H1 (cell line): ENCODE results near the gene SLC7A11. TPM values are rescaled to one million over a fixed set of nuclear protein-coding genes. Genes with fewer than 3 reads are reported as not detected.

Experiments used
- CTCF ChIA-PET: fragments of 300-600 bp; sonication (Branson Sonifier 250); formaldehyde crosslinking; loops from one replicate; lab custom pipeline; 2021; ENCODE audit not compliant: partially characterized antibody; lab: Charles Lee
- POLR2A ChIA-PET: fragments of 300-600 bp; sonication (Branson Sonifier 250); formaldehyde crosslinking; loops from one replicate; lab custom pipeline; 2021; ENCODE audit warnings: inconsistent platforms; ENCODE audit not compliant: partially characterized antibody; lab: Charles Lee
- DNase-seq, 2 experiments: peaks; one replicate each; pipeline versions ENCODE4 v3.0.0 to v3.0.0-alpha.2; 2010 to 2022; ENCODE audit warnings: low spot score in 2 of 2, low read depth in 1 of 2, mixed read lengths in 1 of 2
- FAIRE-seq: peaks from 2 replicates; lab custom pipeline; 2011; peaks lifted over from hg19 to GRCh38; lab: Jason Lieb, UNC
- H2AFZ ChIP-seq: 2 replicates; pipeline ENCODE4 v1.8.1; 2012; ENCODE audit warnings: low read length, inconsistent platforms
- H2AK5ac ChIP-seq: 2 replicates; pipeline ENCODE4 v1.6.1; 2013; ENCODE audit warnings: low read depth, low read length
- H2BK120ac ChIP-seq: replicated peaks from 2 replicates; pipeline ENCODE3; 2013; ENCODE audit warnings: low read depth, low read length, inconsistent platforms
- H2BK12ac ChIP-seq: 2 replicates; pipeline ENCODE4 v1.6.1; 2013; ENCODE audit warnings: low read depth, low read length
- H2BK15ac ChIP-seq: 2 replicates; pipeline ENCODE4 v1.6.1; 2013; ENCODE audit warnings: low read length
- H2BK20ac ChIP-seq: 2 replicates; pipeline ENCODE4 v1.6.1; 2013; ENCODE audit warnings: low read length
- H2BK5ac ChIP-seq: 2 replicates; pipeline ENCODE4 v1.6.1; 2013; ENCODE audit warnings: low read depth, low read length
- H3K14ac ChIP-seq: 2 replicates; pipeline ENCODE4 v1.6.1; 2013; ENCODE audit warnings: inconsistent platforms; ENCODE audit not compliant: insufficient read length
- H3K18ac ChIP-seq: 2 replicates; pipeline ENCODE4 v1.6.1; 2013; ENCODE audit warnings: low read length; ENCODE audit errors: extremely low read depth
- H3K23ac ChIP-seq: 2 replicates; pipeline ENCODE4 v1.6.1; 2013; ENCODE audit warnings: inconsistent platforms; ENCODE audit not compliant: insufficient read length
- H3K23me2 ChIP-seq: 2 replicates; pipeline ENCODE4 v1.6.1; 2013; ENCODE audit warnings: low read depth, low read length
- H3K27ac ChIP-seq: 2 replicates; pipeline ENCODE4 v1.6.1; 2011; ENCODE audit warnings: low read depth, low read length, inconsistent platforms
- H3K27me3 ChIP-seq, 4 experiments: replicated peaks in 1 of 4; 1 replicate in 1 of 4; 2 replicates in 3 of 4; pipeline versions ENCODE4 v1.6.1 to v1.8.1; 2011 to 2013; ENCODE audit warnings: low read length in 3 of 4, mild to moderate bottlenecking in 3 of 4, inconsistent platforms in 2 of 4, mixed read lengths in 2 of 4, moderate library complexity in 1 of 4; ENCODE audit not compliant: control insufficient read depth in 3 of 4, insufficient read depth in 3 of 4; ENCODE audit errors: extremely low read depth in 1 of 4
- H3K36me3 ChIP-seq, 4 experiments: 2 replicates each; pipeline versions ENCODE4 v1.6.1 to v1.8.1; 2011 to 2013; ENCODE audit warnings: mild to moderate bottlenecking in 4 of 4, low read length in 3 of 4, moderate library complexity in 2 of 4, control low read depth in 1 of 4, inconsistent platforms in 1 of 4; ENCODE audit not compliant: insufficient read depth in 4 of 4, control insufficient read depth in 2 of 4
- H3K4ac ChIP-seq: replicated peaks from 2 replicates; pipeline ENCODE3; 2013; ENCODE audit warnings: low read length, low read depth, mixed read lengths, inconsistent platforms; ENCODE audit not compliant: insufficient read length
- H3K4me1 ChIP-seq, 4 experiments: replicated peaks in 1 of 4; 1 replicate in 1 of 4; 2 replicates in 3 of 4; pipeline versions ENCODE4 v1.6.1 to v1.8.1; 2011 to 2013; ENCODE audit warnings: low read length in 3 of 4, inconsistent platforms in 2 of 4, mixed read lengths in 1 of 4; ENCODE audit not compliant: insufficient read depth in 4 of 4, control insufficient read depth in 3 of 4
- H3K4me2 ChIP-seq, 2 experiments: 2 replicates each; pipeline versions ENCODE4 v1.6.1 to v1.8.1; 2011 to 2013; ENCODE audit warnings: low read depth in 2 of 2, low read length in 2 of 2, control low read depth in 1 of 2, inconsistent platforms in 1 of 2, mild to moderate bottlenecking in 1 of 2; ENCODE audit not compliant: insufficient read depth in 1 of 2
- H3K4me3 ChIP-seq, 4 experiments: fragments of 200-600, 300-600 bp in 1 of 4; sonication (generic), shearing (Covaris generic), sonication (Bioruptor Twin) in 1 of 4; 2 replicates each; pipeline versions ENCODE4 v1.5.1 to v1.8.1; 2011 to 2016; ENCODE audit warnings: low read length in 4 of 4, low read depth in 3 of 4, control low read depth in 2 of 4, inconsistent platforms in 2 of 4, mild to moderate bottlenecking in 2 of 4, mixed read lengths in 1 of 4, moderate library complexity in 1 of 4; ENCODE audit not compliant: insufficient read depth in 2 of 4; ENCODE audit errors: extremely low read depth in 1 of 4
- H3K56ac ChIP-seq: replicated peaks from 2 replicates; pipeline ENCODE3; 2013; ENCODE audit warnings: low read depth, mild to moderate bottlenecking, mixed read lengths, low read length, inconsistent platforms; ENCODE audit not compliant: insufficient read length
- H3K79me1 ChIP-seq: 2 replicates; pipeline ENCODE4 v1.6.1; 2013; ENCODE audit warnings: low read depth, low read length, control low read depth
- H3K79me2 ChIP-seq, 2 experiments: 2 replicates each; pipeline versions ENCODE4 v1.6.1 to v1.8.1; 2012 to 2013; ENCODE audit warnings: low read length in 2 of 2, mild to moderate bottlenecking in 2 of 2, inconsistent platforms in 1 of 2; ENCODE audit not compliant: insufficient read depth in 2 of 2, control insufficient read depth in 1 of 2
- H3K9ac ChIP-seq, 4 experiments: replicated peaks in 1 of 4; 1 replicate in 1 of 4; 2 replicates in 3 of 4; pipeline versions ENCODE4 v1.6.1 to v1.8.1; 2011 to 2013; ENCODE audit warnings: low read depth in 3 of 4, low read length in 3 of 4, control low read depth in 2 of 4, mild to moderate bottlenecking in 2 of 4, moderate library complexity in 2 of 4, inconsistent platforms in 1 of 4; ENCODE audit errors: extremely low read depth in 1 of 4
- H3K9me3 ChIP-seq, 2 experiments: 2 replicates each; pipeline versions ENCODE4 v1.6.1 to v1.8.1; 2012 to 2013; ENCODE audit warnings: mild to moderate bottlenecking in 2 of 2, moderate library complexity in 2 of 2, control low read depth in 1 of 2, inconsistent platforms in 1 of 2, low read depth in 1 of 2, low read length in 1 of 2, mixed read lengths in 1 of 2; ENCODE audit not compliant: insufficient read depth in 2 of 2
- H4K20me1 ChIP-seq, 2 experiments: replicated peaks in 1 of 2; 2 replicates each; pipeline versions ENCODE3 to v1.8.1; 2011 to 2013; ENCODE audit warnings: inconsistent platforms in 2 of 2, low read length in 2 of 2, mild to moderate bottlenecking in 1 of 2; ENCODE audit not compliant: insufficient read depth in 2 of 2, control insufficient read depth in 1 of 2
- H4K5ac ChIP-seq: 2 replicates; pipeline ENCODE4 v1.6.1; 2013; ENCODE audit warnings: low read length, low read depth, mixed read lengths, inconsistent platforms; ENCODE audit not compliant: insufficient read length
- H4K8ac ChIP-seq: 2 replicates; pipeline ENCODE4 v1.8.0; 2013; ENCODE audit warnings: mild to moderate bottlenecking, moderate library complexity, low read length, inconsistent platforms; ENCODE audit not compliant: insufficient read depth; ENCODE audit errors: extremely low read depth
- H4K91ac ChIP-seq: replicated peaks from 2 replicates; pipeline ENCODE3; 2013; ENCODE audit warnings: low read length, mixed read lengths, inconsistent platforms; ENCODE audit not compliant: insufficient read length
- CBX5 ChIP-seq: fragments of 300-800, 300-1000 bp; sonication (generic); IDR thresholded peaks from 2 replicates; pipeline ENCODE4 v1.7.1; 2016; ENCODE audit warnings: antibody characterized with exemption, low read length, low read depth
- CBX8 ChIP-seq: fragments of 300-800, 300-1000 bp; sonication (generic); IDR thresholded peaks from 2 replicates; pipeline ENCODE4 v1.7.1; 2016; ENCODE audit warnings: low read depth, low read length, borderline replicate concordance
- KDM4A ChIP-seq: IDR thresholded peaks from one replicate; pipeline ENCODE4 v1.7.1; 2012; ENCODE audit warnings: low read depth, mild to moderate bottlenecking, moderate library complexity, low read length, inconsistent platforms; ENCODE audit not compliant: severe bottlenecking
- POLR2AphosphoS5 ChIP-seq: IDR thresholded peaks from 2 replicates; pipeline ENCODE4 v1.6.1; 2011; ENCODE audit warnings: low read depth, low read length
- RBBP5 ChIP-seq: IDR thresholded peaks from 2 replicates; pipeline ENCODE4 v1.7.1; 2012; ENCODE audit warnings: low read depth, mild to moderate bottlenecking, inconsistent platforms, low read length, moderate library complexity, borderline replicate concordance
- SUZ12 ChIP-seq: fragments of 200-600 bp; sonication (generic); IDR thresholded peaks from 2 replicates; pipeline ENCODE4 v1.6.1; 2012; ENCODE audit warnings: mild to moderate bottlenecking, inconsistent platforms, low read length, moderate library complexity, mixed read lengths
- YY1 ChIP-seq: IDR thresholded peaks from 2 replicates; pipeline ENCODE4 v1.6.1; 2011; ENCODE audit warnings: low read depth, mild to moderate bottlenecking, low read length
- WGBS, 2 experiments: shearing (Covaris generic) in 1 of 2; methylation state at CpG; one replicate each; pipeline versions ENCODE4 v1.1.6 to v1.1.7; 2013 to 2015; ENCODE audit warnings: low lambda C conversion rate in 2 of 2, mixed read lengths in 2 of 2, inconsistent platforms in 1 of 2, low coverage in 1 of 2, missing lambda C conversion rate in 1 of 2; ENCODE audit not compliant: insufficient replicate concordance in 2 of 2, insufficient coverage in 1 of 2, insufficient read length in 1 of 2; ENCODE audit errors: extremely low coverage in 1 of 2, missing lambda C conversion rate in 1 of 2; 5-methylcytosine and 5-hydroxymethylcytosine counted together
- polyA plus RNA-seq, 7 experiments: library from polyadenylated mRNA; depleted of rRNA in 3 of 7; stranded (reverse) in 5 of 7; unstranded in 2 of 7; fragments of >200 nt in 5 of 7; fragments of 200-250 nt in 2 of 7; gene quantifications; 1 replicate in 5 of 7; 2 replicates in 1 of 7; 4 replicates in 1 of 7; pipeline versions ENCODE4 v1.2.1 to v1.2.3, GENCODE V29; 2011 to 2013; ENCODE audit warnings: missing spikeins in 2 of 7, mixed read lengths in 2 of 7
- total RNA-seq: library from RNA; stranded (reverse); fragmentation: NEBNext Ultra II Directional; extraction: Animal tissue kit (Norgen Biotek cat#: 25700); gene quantifications from 2 replicates; pipeline ENCODE4 v1.2.1, GENCODE V29; 2021
- TF ChIP-seq, protein P1 (sequence below), 3 experiments: IDR thresholded peaks; 1 replicate in 2 of 3; 2 replicates in 1 of 3; pipeline versions ENCODE4 v1.5.1 to v1.6.1; 2011; ENCODE audit warnings: low read length in 3 of 3, mild to moderate bottlenecking in 3 of 3, inconsistent platforms in 2 of 3, low read depth in 1 of 3, moderate library complexity in 1 of 3; ENCODE audit not compliant: insufficient read depth in 1 of 3; ENCODE audit errors: control extremely low read depth in 1 of 3
- TF ChIP-seq, protein P2 (sequence below): IDR thresholded peaks from 2 replicates; pipeline ENCODE4 v1.6.1; 2012; ENCODE audit warnings: low read length, inconsistent platforms

Gene SLC7A11
- total and polyA plus RNA-seq, 2 of the 8 experiments (the other 6 are each of a cell fraction or from before 2014, with no cell fraction given) = 6.6 to 17.0 TPM

DNA sequence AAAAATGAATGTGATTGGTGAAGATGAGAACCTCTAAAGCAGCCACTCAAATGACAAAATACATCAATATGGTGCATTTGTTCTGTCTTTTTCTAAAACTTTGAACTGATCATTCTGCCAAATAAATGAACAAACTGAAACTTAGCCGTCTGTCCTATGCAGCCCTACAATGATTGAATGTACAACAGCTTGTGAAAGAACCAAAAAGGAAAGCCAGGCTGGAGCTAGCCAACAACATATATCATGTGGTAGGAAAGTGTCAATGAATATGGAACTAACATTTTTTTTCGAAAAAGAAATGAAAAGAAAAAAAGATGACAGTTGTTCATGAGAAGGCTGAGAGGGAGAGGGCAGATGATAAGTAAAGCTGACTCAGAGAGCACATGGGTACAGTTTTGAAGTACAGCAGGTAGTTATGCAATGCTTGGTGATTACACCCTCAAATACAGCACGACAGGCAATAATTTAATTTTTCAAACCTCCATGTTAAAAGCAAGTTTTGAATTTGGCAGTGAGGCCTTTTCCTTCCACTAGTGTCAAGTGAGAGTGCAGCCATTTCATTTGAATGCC lies 21.2 kb upstream of the SLC7A11 start:
- H2AFZ ChIP-seq = no peak overlapping the region
- H3K14ac ChIP-seq = no peak overlapping the region
- H3K79me1 ChIP-seq = no peaks in the 10 kb centered on the region
- DNase-seq = no peak
- H2BK120ac ChIP-seq = no peak overlapping the region
- no peaks in the 10 kb centered on the region for H3K79me2 ChIP-seq
- H4K8ac ChIP-seq = no peak overlapping the region
- H3K23ac ChIP-seq = no peak overlapping the region
- no peaks in the 10 kb centered on the region for H3K4me1 ChIP-seq
- H2BK20ac ChIP-seq = no peak overlapping the region
- H3K23me2 ChIP-seq = no peaks in the 10 kb centered on the region
- H3K56ac ChIP-seq = no peak overlapping the region
- no peak overlapping the region for H3K4me2 ChIP-seq
- no peak overlapping the region for H2BK15ac ChIP-seq
- no peak overlapping the region for H3K4ac ChIP-seq
- no peaks in the 10 kb centered on the region for H3K27me3 ChIP-seq
- H3K9me3 ChIP-seq = no peaks in the 10 kb centered on the region
- POLR2A ChIA-PET = no interaction called here
- no peaks in the 10 kb centered on the region for H4K20me1 ChIP-seq
- H3K4me3 ChIP-seq = no peak overlapping the region
- CTCF ChIA-PET = no interaction called here
- H3K27ac ChIP-seq = no peak overlapping the region
- H3K9ac ChIP-seq = no peak overlapping the region
- H4K5ac ChIP-seq = no peak overlapping the region
- no peak overlapping the region for H4K91ac ChIP-seq
- no peak overlapping the region for H2BK12ac ChIP-seq
- H3K36me3 ChIP-seq = no peaks in the 10 kb centered on the region
- no peak overlapping the region for H2BK5ac ChIP-seq
- no peak overlapping the region for H3K18ac ChIP-seq
- 56% methylated on average over 3 of the region's 3 CpGs; no CpG with 5 or more reads in 1 of the 2 experiments for WGBS, 2 experiments
- FAIRE-seq = no peak
- no peak overlapping the region for H2AK5ac ChIP-seq
- no peak for TF ChIP-seq YY1
- no peak for TF ChIP-seq POLR2AphosphoS5
- TF ChIP-seq CBX8 = no peak
- TF ChIP-seq KDM4A = no peak
- no peak for TF ChIP-seq RBBP5
- no peak for TF ChIP-seq CBX5
- TF ChIP-seq, protein P1, sequence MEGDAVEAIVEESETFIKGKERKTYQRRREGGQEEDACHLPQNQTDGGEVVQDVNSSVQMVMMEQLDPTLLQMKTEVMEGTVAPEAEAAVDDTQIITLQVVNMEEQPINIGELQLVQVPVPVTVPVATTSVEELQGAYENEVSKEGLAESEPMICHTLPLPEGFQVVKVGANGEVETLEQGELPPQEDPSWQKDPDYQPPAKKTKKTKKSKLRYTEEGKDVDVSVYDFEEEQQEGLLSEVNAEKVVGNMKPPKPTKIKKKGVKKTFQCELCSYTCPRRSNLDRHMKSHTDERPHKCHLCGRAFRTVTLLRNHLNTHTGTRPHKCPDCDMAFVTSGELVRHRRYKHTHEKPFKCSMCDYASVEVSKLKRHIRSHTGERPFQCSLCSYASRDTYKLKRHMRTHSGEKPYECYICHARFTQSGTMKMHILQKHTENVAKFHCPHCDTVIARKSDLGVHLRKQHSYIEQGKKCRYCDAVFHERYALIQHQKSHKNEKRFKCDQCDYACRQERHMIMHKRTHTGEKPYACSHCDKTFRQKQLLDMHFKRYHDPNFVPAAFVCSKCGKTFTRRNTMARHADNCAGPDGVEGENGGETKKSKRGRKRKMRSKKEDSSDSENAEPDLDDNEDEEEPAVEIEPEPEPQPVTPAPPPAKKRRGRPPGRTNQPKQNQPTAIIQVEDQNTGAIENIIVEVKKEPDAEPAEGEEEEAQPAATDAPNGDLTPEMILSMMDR (IDR thresholded peaks at IDR 0.05; ENCODE audit: control extremely low read depth in 1 of 3, insufficient read depth in 1 of 3, low read depth in 1 of 3, low read length in 3 of 3) = no peak
- TF ChIP-seq SUZ12 = no peak
- TF ChIP-seq, protein P2, sequence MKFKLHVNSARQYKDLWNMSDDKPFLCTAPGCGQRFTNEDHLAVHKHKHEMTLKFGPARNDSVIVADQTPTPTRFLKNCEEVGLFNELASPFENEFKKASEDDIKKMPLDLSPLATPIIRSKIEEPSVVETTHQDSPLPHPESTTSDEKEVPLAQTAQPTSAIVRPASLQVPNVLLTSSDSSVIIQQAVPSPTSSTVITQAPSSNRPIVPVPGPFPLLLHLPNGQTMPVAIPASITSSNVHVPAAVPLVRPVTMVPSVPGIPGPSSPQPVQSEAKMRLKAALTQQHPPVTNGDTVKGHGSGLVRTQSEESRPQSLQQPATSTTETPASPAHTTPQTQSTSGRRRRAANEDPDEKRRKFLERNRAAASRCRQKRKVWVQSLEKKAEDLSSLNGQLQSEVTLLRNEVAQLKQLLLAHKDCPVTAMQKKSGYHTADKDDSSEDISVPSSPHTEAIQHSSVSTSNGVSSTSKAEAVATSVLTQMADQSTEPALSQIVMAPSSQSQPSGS = no peak
